Ishikawa (cell line): Measurements from ENCODE around the gene DHRSX.

Source experiments
- CEBPB ChIP-seq: IDR thresholded peaks from 2 replicates; pipeline ENCODE4 v1.6.1; 2012
- CREB1 ChIP-seq: IDR thresholded peaks from 2 replicates; pipeline ENCODE4 v1.6.1; 2012; ENCODE audit warnings: low read depth
- EP300 ChIP-seq: IDR thresholded peaks from 2 replicates; pipeline ENCODE4 v1.6.1; 2012; ENCODE audit warnings: borderline replicate concordance
- FOXM1 ChIP-seq: IDR thresholded peaks from 2 replicates; pipeline ENCODE4 v1.6.1; 2012; ENCODE audit warnings: low read depth, borderline replicate concordance
- TAF1 ChIP-seq: IDR thresholded peaks from 2 replicates; pipeline ENCODE4 v1.6.1; 2012; ENCODE audit warnings: low read depth, mild to moderate bottlenecking
- TEAD4 ChIP-seq: IDR thresholded peaks from 2 replicates; pipeline ENCODE4 v1.6.1; 2012
- ZBTB7A ChIP-seq: IDR thresholded peaks from 2 replicates; pipeline ENCODE4 v1.6.1; 2012; ENCODE audit warnings: low read depth
- TF ChIP-seq, protein P1 (sequence below): IDR thresholded peaks from 2 replicates; pipeline ENCODE4 v1.6.1; 2012; ENCODE audit warnings: low read depth, mild to moderate bottlenecking

DNA sequence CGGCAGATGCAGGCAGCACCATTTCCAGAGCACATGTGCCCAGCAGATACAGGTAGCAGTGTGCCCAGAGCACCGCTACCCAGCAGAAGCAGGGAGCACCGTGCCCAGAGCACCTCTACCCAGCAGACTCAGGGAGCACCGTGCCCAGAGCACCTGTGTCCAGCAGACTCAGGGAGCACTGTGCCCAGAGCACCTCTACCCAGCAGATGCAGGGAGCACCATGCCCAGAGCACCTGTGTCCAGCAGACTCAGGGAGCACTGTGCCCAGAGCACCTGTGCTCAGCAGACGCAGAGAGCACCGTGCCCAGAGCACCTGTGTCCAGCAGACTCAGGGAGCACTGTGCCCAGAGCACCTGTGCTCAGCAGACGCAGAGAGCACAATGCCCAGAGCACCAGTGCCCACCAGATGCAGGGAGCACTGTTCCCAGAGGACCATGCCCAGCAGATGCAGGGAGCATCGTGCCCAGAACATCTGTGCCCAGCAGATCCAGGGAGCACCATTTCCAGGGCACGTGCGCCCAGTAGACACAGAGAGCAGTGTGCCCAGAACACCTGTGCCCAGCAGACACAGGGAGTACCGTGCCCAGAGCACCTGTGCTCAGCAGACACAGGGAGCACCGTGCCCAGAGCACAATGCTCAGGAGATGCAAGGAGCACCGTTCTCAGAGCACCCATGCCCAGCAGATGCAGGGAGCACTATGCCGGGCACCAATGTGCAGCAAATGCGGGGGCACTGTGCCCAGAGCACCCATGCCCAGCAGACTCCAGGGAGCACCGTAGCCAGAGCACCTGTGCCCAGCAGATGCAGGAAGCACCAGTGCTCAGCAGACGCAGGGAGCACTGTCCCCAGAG lies 236.4 kb downstream of the DHRSX start:
- TF ChIP-seq TAF1 (no peak), ZBTB7A (no peak), EP300 (no peak), TEAD4 (no peak), FOXM1 (no peak), CREB1 (no peak), CEBPB (no peak)
- TF ChIP-seq, protein P1, sequence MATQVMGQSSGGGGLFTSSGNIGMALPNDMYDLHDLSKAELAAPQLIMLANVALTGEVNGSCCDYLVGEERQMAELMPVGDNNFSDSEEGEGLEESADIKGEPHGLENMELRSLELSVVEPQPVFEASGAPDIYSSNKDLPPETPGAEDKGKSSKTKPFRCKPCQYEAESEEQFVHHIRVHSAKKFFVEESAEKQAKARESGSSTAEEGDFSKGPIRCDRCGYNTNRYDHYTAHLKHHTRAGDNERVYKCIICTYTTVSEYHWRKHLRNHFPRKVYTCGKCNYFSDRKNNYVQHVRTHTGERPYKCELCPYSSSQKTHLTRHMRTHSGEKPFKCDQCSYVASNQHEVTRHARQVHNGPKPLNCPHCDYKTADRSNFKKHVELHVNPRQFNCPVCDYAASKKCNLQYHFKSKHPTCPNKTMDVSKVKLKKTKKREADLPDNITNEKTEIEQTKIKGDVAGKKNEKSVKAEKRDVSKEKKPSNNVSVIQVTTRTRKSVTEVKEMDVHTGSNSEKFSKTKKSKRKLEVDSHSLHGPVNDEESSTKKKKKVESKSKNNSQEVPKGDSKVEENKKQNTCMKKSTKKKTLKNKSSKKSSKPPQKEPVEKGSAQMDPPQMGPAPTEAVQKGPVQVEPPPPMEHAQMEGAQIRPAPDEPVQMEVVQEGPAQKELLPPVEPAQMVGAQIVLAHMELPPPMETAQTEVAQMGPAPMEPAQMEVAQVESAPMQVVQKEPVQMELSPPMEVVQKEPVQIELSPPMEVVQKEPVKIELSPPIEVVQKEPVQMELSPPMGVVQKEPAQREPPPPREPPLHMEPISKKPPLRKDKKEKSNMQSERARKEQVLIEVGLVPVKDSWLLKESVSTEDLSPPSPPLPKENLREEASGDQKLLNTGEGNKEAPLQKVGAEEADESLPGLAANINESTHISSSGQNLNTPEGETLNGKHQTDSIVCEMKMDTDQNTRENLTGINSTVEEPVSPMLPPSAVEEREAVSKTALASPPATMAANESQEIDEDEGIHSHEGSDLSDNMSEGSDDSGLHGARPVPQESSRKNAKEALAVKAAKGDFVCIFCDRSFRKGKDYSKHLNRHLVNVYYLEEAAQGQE = no peak
